22Rv1 (cell line): ENCODE results near the gene GANC.

Experiments used
- ZFX ChIP-seq: fragments of 450-650 bp; IDR thresholded peaks from 2 replicates; pipeline ENCODE4 v1.6.1; 2017; ENCODE audit warnings: antibody characterized with exemption, borderline replicate concordance
- TF ChIP-seq, protein P1 (sequence below): fragments of 450-650 bp; IDR thresholded peaks from 2 replicates; pipeline ENCODE4 v1.5.1; 2017; ENCODE audit warnings: mild to moderate bottlenecking

DNA sequence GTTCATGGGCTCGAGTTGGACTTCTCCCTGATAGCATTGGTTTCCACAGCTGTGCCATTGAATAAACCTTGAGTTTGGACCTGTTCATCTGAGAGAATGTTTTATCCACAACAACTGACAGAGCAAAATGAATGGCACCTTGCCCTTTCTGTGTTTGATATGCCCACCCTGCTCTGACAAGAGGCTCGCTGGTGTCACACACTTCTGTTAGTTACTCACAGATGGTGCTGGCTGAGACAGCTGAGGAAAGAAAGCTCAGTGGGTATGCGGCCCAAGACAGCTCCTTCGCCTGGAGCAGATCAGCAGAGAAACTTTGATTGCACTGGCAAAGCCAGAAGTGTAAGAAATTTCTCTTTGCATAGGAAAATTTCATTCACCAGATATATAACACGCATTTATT is 83.8 kb downstream of the GANC start:
- TF ChIP-seq, protein P1, sequence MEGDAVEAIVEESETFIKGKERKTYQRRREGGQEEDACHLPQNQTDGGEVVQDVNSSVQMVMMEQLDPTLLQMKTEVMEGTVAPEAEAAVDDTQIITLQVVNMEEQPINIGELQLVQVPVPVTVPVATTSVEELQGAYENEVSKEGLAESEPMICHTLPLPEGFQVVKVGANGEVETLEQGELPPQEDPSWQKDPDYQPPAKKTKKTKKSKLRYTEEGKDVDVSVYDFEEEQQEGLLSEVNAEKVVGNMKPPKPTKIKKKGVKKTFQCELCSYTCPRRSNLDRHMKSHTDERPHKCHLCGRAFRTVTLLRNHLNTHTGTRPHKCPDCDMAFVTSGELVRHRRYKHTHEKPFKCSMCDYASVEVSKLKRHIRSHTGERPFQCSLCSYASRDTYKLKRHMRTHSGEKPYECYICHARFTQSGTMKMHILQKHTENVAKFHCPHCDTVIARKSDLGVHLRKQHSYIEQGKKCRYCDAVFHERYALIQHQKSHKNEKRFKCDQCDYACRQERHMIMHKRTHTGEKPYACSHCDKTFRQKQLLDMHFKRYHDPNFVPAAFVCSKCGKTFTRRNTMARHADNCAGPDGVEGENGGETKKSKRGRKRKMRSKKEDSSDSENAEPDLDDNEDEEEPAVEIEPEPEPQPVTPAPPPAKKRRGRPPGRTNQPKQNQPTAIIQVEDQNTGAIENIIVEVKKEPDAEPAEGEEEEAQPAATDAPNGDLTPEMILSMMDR = no peak
- no peak for TF ChIP-seq ZFX
